Cardiac muscle cell (in vitro differentiated cells and primary cell): ENCODE data around the gene ARID5B. TPM values are rescaled to one million over a fixed set of nuclear protein-coding genes. Genes with fewer than 3 reads are reported as not detected.

Experiments used
- DNase-seq, 2 donors: peaks; one replicate each; pipeline versions ENCODE4 v3.0.0 to v3.0.0-alpha.2; 2010 to 2017; ENCODE audit warnings: low read depth in 1 of 2, low spot score in 1 of 2
- H3K27ac ChIP-seq: fragments of 200-600 bp; sonication (generic); 2 replicates; pipeline ENCODE4 v1.5.1; 2016
- H3K27me3 ChIP-seq: fragments of 200-600 bp; sonication (generic); 2 replicates; pipeline ENCODE4 v1.6.0; 2016; ENCODE audit warnings: control low read depth
- H3K36me3 ChIP-seq: fragments of 200-600 bp; sonication (generic); 2 replicates; pipeline ENCODE4 v1.5.1; 2016; ENCODE audit warnings: control low read depth
- H3K4me1 ChIP-seq: fragments of 200-600 bp; sonication (generic); 2 replicates; pipeline ENCODE4 v1.8.1; 2017; ENCODE audit warnings: low read depth, mild to moderate bottlenecking, mixed run types
- H3K4me3 ChIP-seq: fragments of 200-600 bp; sonication (generic); 2 replicates; pipeline ENCODE4 v1.5.1; 2016; ENCODE audit warnings: mild to moderate bottlenecking
- H3K9me3 ChIP-seq: fragments of 200-600 bp; sonication (generic); 2 replicates; pipeline ENCODE4 v1.5.1; 2017; ENCODE audit warnings: low read depth, mild to moderate bottlenecking, control low read depth
- polyA plus RNA-seq: library from polyadenylated mRNA; unstranded; fragments of >200 nt; fragmentation: Nextera tagmentation; extraction: Ambion mirVana; gene quantifications from 2 replicates; pipeline ENCODE4 v1.2.1, GENCODE V29; 2016
- total RNA-seq: library from RNA; depleted of rRNA; stranded (reverse); fragments of >200 nt; gene quantifications from 2 replicates; pipeline ENCODE4 v1.2.3, GENCODE V29; 2016
- TF ChIP-seq, protein P1 (sequence below): IDR thresholded peaks from 2 replicates; pipeline ENCODE4 v1.5.1; 2012; ENCODE audit warnings: low read depth, mild to moderate bottlenecking, low read length

Gene ARID5B
- total and polyA plus RNA-seq, 2 experiments from 2014 or later: 4.9 to 7.8 TPM

DNA sequence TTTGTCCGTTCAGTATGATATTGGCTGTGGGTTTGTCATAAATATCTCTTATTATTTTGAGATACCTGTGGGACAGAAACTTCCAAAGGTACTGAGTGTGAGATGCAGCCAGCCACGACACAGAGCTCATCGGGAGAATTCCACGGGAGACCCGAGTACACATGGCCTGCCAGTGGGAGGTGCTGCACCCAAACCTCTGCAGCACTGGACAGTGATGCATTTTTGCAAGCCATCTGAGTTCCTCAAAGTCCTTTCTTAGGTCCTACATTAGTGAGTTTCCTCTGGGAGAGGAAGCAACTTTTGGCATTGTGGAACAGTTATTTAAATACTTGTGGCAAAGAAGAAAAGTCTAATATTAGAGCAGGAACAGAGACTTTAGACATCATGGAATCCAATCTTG is 77.5 kb downstream of the ARID5B start:
- Histone ChIP-seq H3K9me3 (no peaks in the 10 kb centered on the region), H3K27ac (no peak overlapping the region), H3K4me3 (no peak overlapping the region), H3K36me3 (no peaks in the 10 kb centered on the region), H3K4me1 (peaks cover 8% of the 10 kb centered on the region), H3K27me3 (no peaks in the 10 kb centered on the region)
- TF ChIP-seq, protein P1, sequence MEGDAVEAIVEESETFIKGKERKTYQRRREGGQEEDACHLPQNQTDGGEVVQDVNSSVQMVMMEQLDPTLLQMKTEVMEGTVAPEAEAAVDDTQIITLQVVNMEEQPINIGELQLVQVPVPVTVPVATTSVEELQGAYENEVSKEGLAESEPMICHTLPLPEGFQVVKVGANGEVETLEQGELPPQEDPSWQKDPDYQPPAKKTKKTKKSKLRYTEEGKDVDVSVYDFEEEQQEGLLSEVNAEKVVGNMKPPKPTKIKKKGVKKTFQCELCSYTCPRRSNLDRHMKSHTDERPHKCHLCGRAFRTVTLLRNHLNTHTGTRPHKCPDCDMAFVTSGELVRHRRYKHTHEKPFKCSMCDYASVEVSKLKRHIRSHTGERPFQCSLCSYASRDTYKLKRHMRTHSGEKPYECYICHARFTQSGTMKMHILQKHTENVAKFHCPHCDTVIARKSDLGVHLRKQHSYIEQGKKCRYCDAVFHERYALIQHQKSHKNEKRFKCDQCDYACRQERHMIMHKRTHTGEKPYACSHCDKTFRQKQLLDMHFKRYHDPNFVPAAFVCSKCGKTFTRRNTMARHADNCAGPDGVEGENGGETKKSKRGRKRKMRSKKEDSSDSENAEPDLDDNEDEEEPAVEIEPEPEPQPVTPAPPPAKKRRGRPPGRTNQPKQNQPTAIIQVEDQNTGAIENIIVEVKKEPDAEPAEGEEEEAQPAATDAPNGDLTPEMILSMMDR: no peak
- DNase-seq: no peak

DNA sequence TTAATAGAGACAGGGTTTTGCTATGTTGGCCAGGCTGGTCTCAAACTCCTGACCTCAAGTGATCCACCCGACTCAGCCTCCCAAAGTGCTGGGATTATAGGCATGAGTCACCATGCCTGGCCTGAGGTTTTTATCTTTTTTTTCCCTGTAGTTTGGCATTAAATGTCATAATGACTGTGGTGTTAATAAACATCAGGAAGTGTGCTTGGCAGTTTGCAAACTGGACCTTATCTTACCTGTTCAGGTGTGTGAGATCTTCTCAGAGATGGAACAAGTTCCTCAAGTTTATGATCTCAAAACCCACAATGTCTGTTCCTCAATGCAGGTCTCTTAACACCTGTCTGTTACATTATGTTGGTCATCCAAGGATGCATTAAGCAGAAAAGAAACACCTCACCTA is 80.0 kb downstream of the ARID5B start:
- no peaks in the 10 kb centered on the region for H3K27me3 ChIP-seq
- TF ChIP-seq, protein P1: no peak
- H3K4me1 ChIP-seq: no peaks in the 10 kb centered on the region
- H3K36me3 ChIP-seq: no peaks in the 10 kb centered on the region
- no peak for DNase-seq
- no peaks in the 10 kb centered on the region for H3K9me3 ChIP-seq
- no peak overlapping the region for H3K27ac ChIP-seq
- H3K4me3 ChIP-seq: no peak overlapping the region

DNA sequence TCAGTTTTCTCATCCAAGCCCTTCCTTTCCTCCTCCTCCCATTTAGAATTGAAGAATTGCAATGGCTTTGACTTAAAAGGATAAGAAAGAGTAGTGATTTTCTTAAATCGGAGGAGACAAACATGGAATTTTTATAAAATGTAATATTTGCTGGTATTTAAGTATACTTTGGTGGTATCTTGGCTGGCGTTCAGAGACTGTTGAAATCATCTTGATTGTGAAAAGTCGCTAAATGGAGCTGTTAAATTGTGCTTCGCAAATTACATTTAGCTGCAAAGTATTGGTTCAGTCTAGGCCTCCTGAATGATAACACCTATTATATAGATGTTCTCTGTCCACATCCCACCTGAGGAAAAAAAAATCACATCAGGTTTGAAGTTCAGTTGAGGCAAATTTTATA is 81.8 kb downstream of the ARID5B start:
- H3K27me3 ChIP-seq: no peaks in the 10 kb centered on the region
- H3K27ac ChIP-seq: no peak overlapping the region
- TF ChIP-seq, protein P1: no peak
- DNase-seq: no peak
- no peaks in the 10 kb centered on the region for H3K9me3 ChIP-seq
- H3K4me1 ChIP-seq: no peaks in the 10 kb centered on the region
- H3K36me3 ChIP-seq: no peaks in the 10 kb centered on the region
- H3K4me3 ChIP-seq: no peak overlapping the region

DNA sequence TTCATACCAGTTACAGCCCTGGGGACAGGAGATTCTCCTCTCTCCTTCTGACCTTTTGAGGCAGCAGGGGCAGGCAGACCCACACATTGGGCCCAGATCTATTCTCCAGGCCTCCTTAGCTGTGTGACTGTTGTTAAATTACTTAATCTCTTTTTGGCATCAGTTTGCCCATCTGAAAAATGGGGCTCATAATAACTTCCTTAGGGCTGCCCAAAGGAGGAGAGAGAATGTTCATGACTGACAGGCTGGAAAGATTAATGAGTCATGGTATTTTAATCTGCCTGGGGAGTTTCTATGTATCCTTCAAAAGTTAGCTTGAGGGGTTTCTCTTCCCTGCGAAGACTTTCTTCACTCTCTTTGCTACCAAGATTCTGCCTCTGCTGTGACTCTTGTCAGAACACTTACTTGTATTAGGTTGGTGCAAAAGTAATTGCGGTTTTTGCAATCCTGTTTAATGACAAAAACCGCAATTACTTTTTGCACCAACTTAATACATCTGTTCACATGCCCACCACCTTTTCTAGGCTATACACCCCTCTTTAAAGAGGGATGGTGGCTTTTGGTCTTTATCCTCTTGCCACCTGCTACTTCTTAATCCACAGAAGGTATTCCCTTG is 83.4 kb downstream of the ARID5B start:
- TF ChIP-seq, protein P1: no peak
- H3K9me3 ChIP-seq: no peaks in the 10 kb centered on the region
- H3K27me3 ChIP-seq: no peaks in the 10 kb centered on the region
- H3K4me3 ChIP-seq: no peak overlapping the region
- H3K27ac ChIP-seq: no peak overlapping the region
- H3K36me3 ChIP-seq: no peaks in the 10 kb centered on the region
- H3K4me1 ChIP-seq: no peaks in the 10 kb centered on the region
- no peak for DNase-seq

DNA sequence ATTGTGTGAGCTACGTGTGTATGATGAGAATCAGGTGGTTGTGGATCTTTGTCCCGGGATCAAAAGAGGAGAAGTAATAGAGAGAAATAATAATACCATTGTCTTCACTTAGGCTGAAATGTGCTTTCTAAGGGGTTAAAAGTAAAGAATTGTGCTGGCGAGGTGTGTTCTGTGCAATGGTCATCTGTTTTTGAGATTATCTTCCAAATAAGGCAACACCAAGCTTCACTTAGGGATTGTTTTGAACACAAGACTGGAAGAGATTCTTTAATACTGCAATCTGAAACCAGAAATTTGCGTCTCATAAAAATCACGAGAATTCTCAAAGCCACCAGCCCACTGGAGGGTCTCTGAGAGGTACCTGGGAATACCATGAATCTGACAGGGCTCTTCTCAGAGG is 84.2 kb downstream of the ARID5B start:
- Histone ChIP-seq H3K4me3 (no peak overlapping the region), H3K4me1 (no peaks in the 10 kb centered on the region), H3K9me3 (no peaks in the 10 kb centered on the region), H3K27ac (no peak overlapping the region), H3K27me3 (no peaks in the 10 kb centered on the region), H3K36me3 (no peaks in the 10 kb centered on the region)
- TF ChIP-seq, protein P1: no peak
- no peak for DNase-seq
